Endothelial cell of umbilical vein (primary cell): ENCODE data around the gene ANKRD60. TPM values are rescaled to one million over a fixed set of nuclear protein-coding genes. Genes with fewer than 3 reads are reported as not detected.

Source experiments
- BruUV-seq: library from RNA; stranded (reverse); fragments of 400-500 nt; replicated peaks from 2 replicates; lab custom pipeline; 2021; lab: Mats Ljungman, UMichigan
- CTCF ChIA-PET: fragments of 300-600, 350-600 bp; sonication (Branson Sonifier 250); formaldehyde crosslinking; loops from one replicate; lab custom pipeline; 2021; ENCODE audit warnings: antibody characterized with exemption, inconsistent platforms; lab: Charles Lee
- POLR2A ChIA-PET: fragments of 300-600, 350-600 bp; sonication (Branson Sonifier 250); formaldehyde crosslinking; loops from one replicate; lab custom pipeline; 2021; ENCODE audit warnings: antibody characterized with exemption, inconsistent platforms; lab: Charles Lee
- DNase-seq: peaks from one replicate; pipeline ENCODE4 v3.0.0-alpha.2; 2011; ENCODE audit warnings: low read depth, low spot score
- FAIRE-seq: peaks from 2 replicates; lab custom pipeline; 2011; peaks lifted over from hg19 to GRCh38; lab: Jason Lieb, UNC
- H2AFZ ChIP-seq: 2 replicates; pipeline ENCODE4 v1.6.0; 2012; ENCODE audit warnings: low read depth, low read length, control low read depth, inconsistent platforms
- H3K27ac ChIP-seq: 2 replicates; pipeline ENCODE4 v1.5.1; 2011; ENCODE audit warnings: low read depth, mild to moderate bottlenecking, control low read depth, low read length, moderate library complexity; ENCODE audit not compliant: insufficient read depth
- H3K27me3 ChIP-seq, 2 experiments: 2 replicates each; pipeline versions ENCODE4 v1.6.0 to v1.6.1; 2011; ENCODE audit warnings: low read length in 2 of 2, mixed read lengths in 1 of 2; ENCODE audit not compliant: control insufficient read depth in 2 of 2, insufficient read depth in 2 of 2
- H3K36me3 ChIP-seq, 2 experiments: 2 replicates in 1 of 2; 3 replicates in 1 of 2; pipeline ENCODE4 v1.5.1; 2011; ENCODE audit warnings: low read length in 2 of 2, mild to moderate bottlenecking in 1 of 2, moderate library complexity in 1 of 2; ENCODE audit not compliant: control insufficient read depth in 2 of 2, insufficient read depth in 2 of 2; ENCODE audit errors: extremely low read depth in 1 of 2
- H3K4me1 ChIP-seq: 3 replicates; pipeline ENCODE4 v1.5.1; 2011; ENCODE audit warnings: mild to moderate bottlenecking, low read length; ENCODE audit not compliant: control insufficient read depth, insufficient read depth; ENCODE audit errors: extremely low read depth
- H3K4me2 ChIP-seq: 2 replicates; pipeline ENCODE4 v1.6.1; 2011; ENCODE audit warnings: low read length, control low read depth, mixed read lengths; ENCODE audit not compliant: insufficient read depth
- H3K4me3 ChIP-seq, 3 experiments: fragments of 200-600 bp in 1 of 3; sonication (generic), shearing (Covaris generic) in 1 of 3; replicated peaks in 1 of 3; 2 replicates each; pipeline ENCODE4 v1.5.1; 2011 to 2016; ENCODE audit warnings: control low read depth in 3 of 3, low read length in 3 of 3, mild to moderate bottlenecking in 2 of 3, inconsistent platforms in 1 of 3, low read depth in 1 of 3, moderate library complexity in 1 of 3; ENCODE audit not compliant: insufficient read depth in 1 of 3
- H3K79me2 ChIP-seq: 2 replicates; pipeline ENCODE4 v1.6.0; 2012; ENCODE audit warnings: low read length, inconsistent platforms; ENCODE audit not compliant: control insufficient read depth, insufficient read depth
- H3K9ac ChIP-seq: replicated peaks from 2 replicates; pipeline ENCODE3; 2011; ENCODE audit warnings: low read length, control low read depth; ENCODE audit not compliant: insufficient read depth; ENCODE audit errors: extremely low read depth
- H3K9me1 ChIP-seq: replicated peaks from 3 replicates; pipeline ENCODE4 v1.6.0; 2011; ENCODE audit warnings: mild to moderate bottlenecking, low read length; ENCODE audit not compliant: control insufficient read depth, insufficient read depth; ENCODE audit errors: extremely low read depth
- H3K9me3 ChIP-seq: replicated peaks from 2 replicates; pipeline ENCODE4 v1.5.1; 2012; ENCODE audit warnings: low read length, inconsistent platforms; ENCODE audit not compliant: control insufficient read depth, insufficient read depth
- H4K20me1 ChIP-seq: replicated peaks from 2 replicates; pipeline ENCODE3; 2011; ENCODE audit warnings: mild to moderate bottlenecking, low read length; ENCODE audit not compliant: control insufficient read depth, insufficient read depth; ENCODE audit errors: extremely low read depth
- EZH2 ChIP-seq: IDR thresholded peaks from 2 replicates; pipeline ENCODE4 v1.6.1; 2012; ENCODE audit warnings: borderline replicate concordance, low read depth, mild to moderate bottlenecking, moderate library complexity, low read length, inconsistent platforms; ENCODE audit not compliant: severe bottlenecking
- FOS ChIP-seq: IDR thresholded peaks from 2 replicates; pipeline ENCODE4 v1.6.1; 2011; ENCODE audit warnings: mild to moderate bottlenecking, low read length, moderate library complexity, borderline replicate concordance; ENCODE audit not compliant: insufficient read depth
- GATA2 ChIP-seq: IDR thresholded peaks from 2 replicates; pipeline ENCODE4 v1.7.0; 2011; ENCODE audit warnings: low read depth, mild to moderate bottlenecking, moderate library complexity, mixed read lengths, low read length; ENCODE audit not compliant: insufficient read length, insufficient read depth
- JUN ChIP-seq: IDR thresholded peaks from 2 replicates; pipeline ENCODE4 v1.6.1; 2011; ENCODE audit warnings: borderline replicate concordance, low read depth; ENCODE audit not compliant: insufficient read length, insufficient read depth
- MAX ChIP-seq: IDR thresholded peaks from 2 replicates; pipeline ENCODE4 v1.6.1; 2011; ENCODE audit not compliant: insufficient read depth, insufficient read length
- MYC ChIP-seq: IDR thresholded peaks from one replicate; pipeline ENCODE4 v1.6.1; 2011; ENCODE audit warnings: mild to moderate bottlenecking, low read depth, low read length
- POLR2A ChIP-seq: IDR thresholded peaks from 2 replicates; pipeline ENCODE4 v1.6.1; 2012; ENCODE audit warnings: low read depth, mild to moderate bottlenecking, control low read depth, low read length
- POLR2AphosphoS5 ChIP-seq: IDR thresholded peaks from 2 replicates; pipeline ENCODE4 v1.6.1; 2012; ENCODE audit warnings: low read depth, mild to moderate bottlenecking, control low read depth, low read length, moderate library complexity; ENCODE audit not compliant: insufficient read depth
- dilution Hi-C: fragments of 300-500 bp; cut with MboI; formaldehyde crosslinking; loops from one replicate; pipeline ENCODE4 v1.15.0; 2019; ENCODE audit warnings: low sequenced_read_pairs; ENCODE audit not compliant: extremely low pct_ligation_motif_present
- intact Hi-C: fragments of 100-400 bp; cut with micrococcal nuclease; formaldehyde crosslinking; loops from one replicate; pipeline ENCODE4 v1.10.0; 2022
- polyA plus RNA-seq, 4 experiments: library from polyadenylated mRNA; depleted of rRNA in 3 of 4; stranded (reverse) in 3 of 4; unstranded in 1 of 4; fragments of >200 nt; gene quantifications; 2 replicates each; pipeline versions ENCODE4 v1.2.1 to v1.2.3, GENCODE V29; 2011 to 2012; ENCODE audit warnings: missing spikeins in 1 of 4
- total RNA-seq: library from RNA; stranded (reverse); gene quantifications from 2 replicates; pipeline ENCODE4 v1.2.3, GENCODE V29; 2021
- TF ChIP-seq, protein P1 (sequence below), 2 donors: IDR thresholded peaks; 1 replicate in 1 of 2; 2 replicates in 1 of 2; pipeline ENCODE4 v1.5.1; 2011; ENCODE audit warnings: low read length in 2 of 2, mild to moderate bottlenecking in 2 of 2, moderate library complexity in 2 of 2, control low read depth in 1 of 2, inconsistent platforms in 1 of 2, low read depth in 1 of 2; ENCODE audit not compliant: insufficient read depth in 1 of 2; ENCODE audit errors: extremely low read depth in 1 of 2

ANKRD60 gene
- total and polyA plus RNA-seq, 2 donors (not counting 3 experiments of a cell fraction or from before 2014, with no cell fraction given): not detected

GRCh38 chr20:58239216-58239615 is 10.8 kb upstream of the ANKRD60 start:
- POLR2A ChIA-PET: no interaction called here
- H3K9me1 ChIP-seq: no peaks in the 10 kb centered on the region

More at GRCh38 chr20:58239216-58239615, 10.8 kb upstream of the ANKRD60 start:
- Histone ChIP-seq H3K4me1 (peaks cover 13% of the 10 kb centered on the region), H3K36me3 (peaks cover 5 to 12% of the 10 kb centered on the region in 2 experiments), H2AFZ (no peak overlapping the region), H3K4me3 (no peak overlapping the region), H3K27me3 (no peaks in the 10 kb centered on the region), H3K9ac (no peak overlapping the region), H3K4me2 (no peak overlapping the region), H4K20me1 (no peaks in the 10 kb centered on the region), H3K79me2 (no peaks in the 10 kb centered on the region), H3K27ac (no peak overlapping the region), H3K9me3 (no peaks in the 10 kb centered on the region)
- no peak for TF ChIP-seq POLR2A
- no peak for TF ChIP-seq FOS
- no peak for TF ChIP-seq MAX
- no peak for TF ChIP-seq JUN
- no peak for TF ChIP-seq EZH2
- TF ChIP-seq POLR2AphosphoS5: no peak
- TF ChIP-seq MYC: no peak
- TF ChIP-seq, protein P1, sequence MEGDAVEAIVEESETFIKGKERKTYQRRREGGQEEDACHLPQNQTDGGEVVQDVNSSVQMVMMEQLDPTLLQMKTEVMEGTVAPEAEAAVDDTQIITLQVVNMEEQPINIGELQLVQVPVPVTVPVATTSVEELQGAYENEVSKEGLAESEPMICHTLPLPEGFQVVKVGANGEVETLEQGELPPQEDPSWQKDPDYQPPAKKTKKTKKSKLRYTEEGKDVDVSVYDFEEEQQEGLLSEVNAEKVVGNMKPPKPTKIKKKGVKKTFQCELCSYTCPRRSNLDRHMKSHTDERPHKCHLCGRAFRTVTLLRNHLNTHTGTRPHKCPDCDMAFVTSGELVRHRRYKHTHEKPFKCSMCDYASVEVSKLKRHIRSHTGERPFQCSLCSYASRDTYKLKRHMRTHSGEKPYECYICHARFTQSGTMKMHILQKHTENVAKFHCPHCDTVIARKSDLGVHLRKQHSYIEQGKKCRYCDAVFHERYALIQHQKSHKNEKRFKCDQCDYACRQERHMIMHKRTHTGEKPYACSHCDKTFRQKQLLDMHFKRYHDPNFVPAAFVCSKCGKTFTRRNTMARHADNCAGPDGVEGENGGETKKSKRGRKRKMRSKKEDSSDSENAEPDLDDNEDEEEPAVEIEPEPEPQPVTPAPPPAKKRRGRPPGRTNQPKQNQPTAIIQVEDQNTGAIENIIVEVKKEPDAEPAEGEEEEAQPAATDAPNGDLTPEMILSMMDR (IDR thresholded peaks at IDR 0.05; ENCODE audit: extremely low read depth in 1 of 2, insufficient read depth in 1 of 2, low read depth in 1 of 2, low read length in 2 of 2): no peak
- TF ChIP-seq GATA2: no peak
- DNase-seq (no peak), FAIRE-seq (no peak)
- dilution Hi-C loops: loop anchor here (25.0 kb wide), 3 partner anchors 223 to 598 kb away; partner anchors contain the start of gene STX16
- CTCF ChIA-PET: interaction anchor here (1.1 to 1.2 kb wide), 2 partner anchors 57 to 411 kb away, joined by 3 read pairs; no protein-coding TSS in a partner anchor
- intact Hi-C loops: loop anchor here (5.0 to 10.0 kb wide), 3 partner anchors 148 to 986 kb away; partner anchors contain the start of genes GNAS, GNAS-AS1 and VAPB
- BruUV-seq: no TSS peak
